Measurements from ENCODE around the gene MAB21L3.

MAB21L3 gene

DNA sequence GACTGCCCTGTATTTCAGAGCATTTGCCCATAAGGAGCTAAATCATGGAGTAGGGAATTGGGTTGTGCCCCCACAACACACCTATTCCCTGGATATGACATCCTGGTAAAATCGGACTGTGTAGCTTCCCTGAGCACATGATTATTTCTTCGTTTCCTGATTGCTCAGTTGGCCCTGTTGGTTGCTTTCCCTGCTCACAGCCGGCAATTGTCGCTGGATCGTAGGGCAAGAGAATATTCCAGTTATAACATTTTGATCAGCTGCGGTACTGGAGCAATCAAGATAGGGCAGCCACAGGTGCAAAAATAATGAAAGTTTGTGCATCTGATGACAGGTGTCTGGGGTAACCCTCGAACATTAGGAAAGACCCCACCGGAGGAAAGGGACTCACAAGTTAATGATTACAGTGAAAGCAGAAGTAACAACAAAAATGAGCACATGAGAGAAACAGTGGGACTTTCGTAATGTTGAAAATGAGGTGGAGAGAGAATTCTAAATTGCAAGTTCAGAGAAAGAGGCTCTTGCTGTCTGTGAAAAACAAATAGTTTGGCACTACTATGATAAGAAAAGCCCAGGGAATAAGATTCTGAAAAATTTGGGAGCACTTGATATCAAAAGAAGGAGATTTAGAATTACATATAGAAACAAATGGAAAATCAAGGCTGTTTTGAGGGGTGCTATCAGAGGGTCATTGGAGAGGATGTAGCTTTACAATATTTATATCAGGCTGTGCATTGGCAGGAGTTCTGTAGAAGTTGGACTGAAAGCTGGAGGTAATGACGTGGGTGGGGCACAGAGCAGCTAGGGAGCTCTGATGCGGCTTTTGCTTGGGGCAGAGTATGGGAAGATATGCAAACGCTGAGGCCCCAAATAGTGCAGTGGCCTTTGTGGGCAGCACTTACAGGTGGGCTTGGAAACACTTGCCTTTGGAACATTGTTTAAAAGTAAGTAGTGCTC, at the start of gene MAB21L3:
Gene MAB21L3, plus strand, starts transcription at position 833 of the 957 bp plus-strand sequence. CDS start 1,217 bp downstream, outside the sequence.
- no peak for DNase-seq (ENCODE audit: low spot score)

DNA sequence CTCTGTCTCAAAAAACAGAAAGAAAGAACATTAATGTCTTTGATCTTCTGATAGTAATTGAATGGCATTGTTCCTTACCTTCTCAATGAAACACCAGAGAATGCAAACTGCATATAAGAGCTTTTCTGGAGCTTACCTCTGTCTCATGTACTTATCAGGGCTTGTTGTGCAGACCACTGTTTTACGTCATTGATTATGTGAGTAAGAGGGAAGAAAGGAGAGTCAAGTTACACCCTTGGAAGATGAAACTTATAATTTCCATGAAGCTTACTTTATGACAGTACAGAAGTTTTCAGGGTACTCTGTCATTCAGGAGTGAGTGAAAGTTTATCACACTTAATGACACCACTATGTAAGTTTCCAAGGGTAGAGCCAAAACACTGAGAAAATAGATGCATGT, 49.0 kb upstream of the MAB21L3 start:
- no peak for DNase-seq (ENCODE audit: low spot score)

GRCh38 chr1:116064616-116065015, 46.6 kb upstream of the MAB21L3 start:
- no peak for DNase-seq (ENCODE audit: low spot score)

GRCh38 chr1:116066868-116067565, 44.2 kb upstream of the MAB21L3 start:
- DNase-seq (ENCODE audit: low spot score): peak; percentile 14

DNA sequence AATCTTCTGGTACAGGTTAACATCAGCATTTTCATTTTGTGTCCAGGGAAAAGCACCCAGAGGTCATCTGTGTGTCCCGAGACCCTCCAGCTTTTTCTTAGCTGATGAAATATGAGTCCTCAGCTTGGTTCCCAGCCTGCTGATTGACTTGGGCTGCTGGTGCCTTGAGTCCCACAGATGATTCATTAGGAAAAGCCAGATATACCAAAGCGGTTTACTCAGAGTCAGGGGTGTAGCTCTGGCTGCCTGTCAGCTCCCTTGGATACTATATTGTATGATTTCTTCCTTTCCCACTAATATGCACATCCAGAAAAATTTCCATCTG, 43.7 kb upstream of the MAB21L3 start:
- peak; percentile 29 for DNase-seq (ENCODE audit: low spot score)

GRCh38 chr1:116075575-116075974, 35.6 kb upstream of the MAB21L3 start:
- DNase-seq (ENCODE audit: low spot score): no peak

GRCh38 chr1:116075990-116076389, 35.2 kb upstream of the MAB21L3 start:
- DNase-seq (ENCODE audit: low spot score): no peak

- DNase-seq (ENCODE audit: low spot score): no peak
Measured at GRCh38 chr1:116076831-116077230, 34.4 kb upstream of the MAB21L3 start.

- no peak for DNase-seq (ENCODE audit: low spot score)
Measured at GRCh38 chr1:116078699-116079223, 32.4 kb upstream of the MAB21L3 start.

DNA sequence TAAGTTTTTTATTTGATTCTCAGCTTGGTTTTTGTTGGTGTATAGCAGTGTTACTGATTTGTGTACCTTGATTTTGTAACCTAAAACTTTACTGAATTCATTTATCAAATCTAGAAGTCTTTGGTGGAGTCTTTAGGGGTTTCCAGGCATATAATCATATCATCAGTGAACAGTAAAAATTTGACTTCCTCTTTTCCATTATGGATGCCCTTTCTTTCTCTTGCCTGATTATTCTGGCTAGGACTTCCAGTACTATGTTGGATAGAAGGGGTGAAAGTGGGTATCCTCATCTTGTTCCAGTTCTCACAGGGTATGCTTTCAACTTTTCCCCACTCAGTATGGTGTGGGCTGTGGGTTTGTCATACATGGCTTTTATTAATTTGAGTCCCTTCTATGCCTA, 23.6 kb upstream of the MAB21L3 start:
- no peak for DNase-seq (ENCODE audit: low spot score)

DNA sequence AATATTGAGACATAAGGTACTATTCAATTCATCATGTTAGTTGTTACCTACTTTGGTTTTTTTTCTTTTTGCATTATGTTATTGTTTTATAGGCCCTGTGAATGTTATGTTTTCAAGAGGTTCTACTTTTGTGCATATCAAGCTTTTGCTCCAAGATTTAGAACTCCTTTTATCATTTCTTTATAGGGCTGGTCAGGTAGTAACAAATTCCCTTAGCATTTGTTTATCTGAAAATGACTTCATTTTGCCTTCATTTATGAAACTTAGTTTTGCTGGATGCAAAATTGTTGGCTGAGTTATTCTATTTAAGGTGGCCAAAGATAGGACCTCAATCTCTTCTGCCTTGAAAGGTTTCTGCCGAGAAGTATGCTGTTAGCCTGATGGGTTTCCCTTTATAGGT, 21.3 kb upstream of the MAB21L3 start:
- DNase-seq (ENCODE audit: low spot score): no peak

DNA sequence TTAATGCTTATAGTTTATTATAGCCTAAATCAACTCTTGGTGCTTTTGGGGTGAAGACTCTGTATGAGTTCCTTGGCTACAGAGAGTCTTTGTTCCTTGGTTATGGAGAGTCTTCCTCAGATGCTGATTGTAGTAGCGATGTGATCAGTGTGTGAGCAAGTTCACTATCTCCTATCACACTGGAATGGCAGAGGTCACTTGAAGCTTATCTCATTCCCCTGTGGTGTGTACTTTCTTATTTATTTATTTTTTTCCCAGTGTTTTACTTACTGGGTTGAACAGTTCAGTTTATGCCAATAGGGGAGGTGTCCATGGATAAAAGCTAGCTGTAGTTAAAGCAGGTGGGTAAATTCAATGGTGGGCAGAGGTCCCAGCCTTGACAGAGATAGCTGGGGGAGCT, 20.1 kb upstream of the MAB21L3 start:
- DNase-seq (ENCODE audit: low spot score): no peak

- DNase-seq (ENCODE audit: low spot score): no peak
Measured at GRCh38 chr1:116092752-116093489, 18.3 kb upstream of the MAB21L3 start.

DNA sequence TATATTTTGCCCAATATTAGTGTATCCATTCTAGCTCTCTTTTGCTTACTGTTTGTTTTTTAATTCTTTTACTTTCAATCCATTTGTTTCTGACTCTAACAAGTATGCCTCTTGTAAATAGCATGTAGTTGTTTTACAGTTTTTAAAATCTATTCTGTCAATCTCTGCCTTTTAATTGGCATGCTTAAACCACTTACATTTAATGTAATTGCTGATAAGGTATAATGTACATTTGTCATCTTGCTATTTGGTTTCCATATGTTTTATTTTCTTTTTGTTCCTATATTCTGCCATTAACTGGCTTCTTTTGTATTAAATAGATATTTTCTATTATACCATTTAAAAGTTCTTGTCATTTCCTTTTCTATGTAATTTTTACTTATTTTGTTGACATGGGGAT, 16.2 kb upstream of the MAB21L3 start:
- no peak for DNase-seq (ENCODE audit: low spot score)

DNA sequence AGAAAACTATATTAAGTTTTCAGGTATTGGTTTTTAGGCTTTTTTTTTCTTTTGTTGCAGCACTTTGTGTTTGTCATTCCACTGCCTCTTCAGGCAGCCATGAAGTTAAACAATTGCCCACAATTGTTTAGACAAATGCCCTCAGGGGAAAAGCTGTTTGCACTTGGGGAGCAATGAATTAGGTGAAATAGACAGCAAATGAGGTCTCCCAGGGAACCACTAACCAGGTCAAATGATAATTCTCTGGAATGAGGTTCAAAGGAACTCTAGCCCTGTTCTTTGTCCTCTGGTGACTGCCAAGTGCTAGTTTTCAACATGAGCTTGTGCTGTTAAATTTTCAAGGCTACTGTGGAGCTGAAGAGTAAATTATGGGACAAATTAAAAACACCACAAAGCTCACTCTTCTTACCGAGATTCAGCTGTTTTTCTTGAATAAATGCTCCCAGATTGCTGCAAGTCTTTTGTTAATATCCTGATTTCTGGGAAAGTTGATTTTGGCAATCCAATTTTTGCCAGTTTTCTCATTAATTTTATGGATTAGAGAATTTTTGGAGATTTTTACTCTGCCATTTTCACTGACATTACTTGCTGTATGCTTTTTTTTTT, 15.1 kb upstream of the MAB21L3 start:
- DNase-seq (ENCODE audit: low spot score): no peak

GRCh38 chr1:116097626-116098025, 13.6 kb upstream of the MAB21L3 start:
- no peak for DNase-seq (ENCODE audit: low spot score)

GRCh38 chr1:116099379-116099778, 11.8 kb upstream of the MAB21L3 start:
- no peak for DNase-seq (ENCODE audit: low spot score)

GRCh38 chr1:116099919-116100318, 11.3 kb upstream of the MAB21L3 start:
- DNase-seq (ENCODE audit: low spot score): no peak

- DNase-seq (ENCODE audit: low spot score): no peak
Measured at GRCh38 chr1:116104667-116105066, 6.5 kb upstream of the MAB21L3 start.

- no peak for DNase-seq (ENCODE audit: low spot score)
Measured at GRCh38 chr1:116105996-116106395, 5.2 kb upstream of the MAB21L3 start.

DNA sequence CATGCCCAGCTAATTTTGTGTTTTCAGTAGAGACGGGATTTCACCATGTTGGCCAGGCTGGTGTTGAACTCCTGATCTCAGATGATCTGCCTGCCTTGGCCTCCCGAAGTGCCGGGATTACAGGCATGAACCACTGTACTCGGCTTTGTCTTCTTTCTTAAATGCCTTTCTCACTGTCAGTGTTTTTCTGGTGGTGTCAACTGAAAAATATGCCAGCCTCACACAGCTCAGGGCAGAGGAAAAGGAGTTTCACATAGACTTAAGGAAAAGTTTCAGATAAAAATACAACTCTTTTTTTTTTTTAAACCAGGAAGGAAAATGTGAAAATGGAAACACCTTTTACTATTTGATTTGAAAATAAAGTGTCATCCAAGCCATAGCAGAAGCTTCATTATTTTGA, 4.6 kb upstream of the MAB21L3 start:
- DNase-seq (ENCODE audit: low spot score): no peak

DNA sequence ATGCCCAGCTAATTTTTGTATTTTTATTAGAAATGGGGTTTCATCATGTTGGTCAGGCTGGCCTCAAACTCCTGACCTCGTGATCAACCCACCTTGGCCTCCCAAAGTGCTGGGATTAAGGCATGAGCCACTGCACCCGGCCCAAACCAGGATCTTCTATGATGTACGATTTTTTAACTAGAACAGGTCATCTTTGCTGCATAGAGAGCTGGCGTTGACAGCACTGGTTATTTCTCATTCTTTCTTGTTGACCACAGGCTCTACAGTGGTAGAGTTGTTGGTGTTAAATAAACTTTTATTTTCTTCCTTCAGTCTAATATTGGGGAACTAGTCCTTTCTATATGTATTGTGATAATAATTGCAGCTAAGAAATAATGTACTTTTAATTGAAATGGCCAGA, 3.8 kb upstream of the MAB21L3 start:
- DNase-seq (ENCODE audit: low spot score): no peak

Data from hepatic stellate cell (primary cell).